Activated naive CD4-positive, alpha-beta T cell treated with anti-CD3 and anti-CD28 coated beads, Interleukin-2, amount 50 U/mL, for 24 hours (primary cell): ENCODE measurements around the gene SNCB.

Experiments used
- H3K27ac Mint-ChIP-seq: one replicate; pipeline ENCODE4 v1.8.0; 2021; ENCODE audit warnings: mild to moderate bottlenecking, mixed read lengths
- H3K27me3 Mint-ChIP-seq: one replicate; pipeline ENCODE4 v1.8.0; 2021; ENCODE audit warnings: mixed read lengths
- H3K36me3 Mint-ChIP-seq: one replicate; pipeline ENCODE4 v1.8.0; 2021; ENCODE audit warnings: mixed read lengths
- H3K4me1 Mint-ChIP-seq: one replicate; pipeline ENCODE4 v1.8.0; 2021; ENCODE audit warnings: mixed read lengths
- H3K4me3 Mint-ChIP-seq: one replicate; pipeline ENCODE4 v1.8.0; 2021; ENCODE audit warnings: mild to moderate bottlenecking, mixed read lengths
- H3K9me3 Mint-ChIP-seq: one replicate; pipeline ENCODE4 v1.8.0; 2021; ENCODE audit warnings: mixed read lengths

The SNCB gene

DNA sequence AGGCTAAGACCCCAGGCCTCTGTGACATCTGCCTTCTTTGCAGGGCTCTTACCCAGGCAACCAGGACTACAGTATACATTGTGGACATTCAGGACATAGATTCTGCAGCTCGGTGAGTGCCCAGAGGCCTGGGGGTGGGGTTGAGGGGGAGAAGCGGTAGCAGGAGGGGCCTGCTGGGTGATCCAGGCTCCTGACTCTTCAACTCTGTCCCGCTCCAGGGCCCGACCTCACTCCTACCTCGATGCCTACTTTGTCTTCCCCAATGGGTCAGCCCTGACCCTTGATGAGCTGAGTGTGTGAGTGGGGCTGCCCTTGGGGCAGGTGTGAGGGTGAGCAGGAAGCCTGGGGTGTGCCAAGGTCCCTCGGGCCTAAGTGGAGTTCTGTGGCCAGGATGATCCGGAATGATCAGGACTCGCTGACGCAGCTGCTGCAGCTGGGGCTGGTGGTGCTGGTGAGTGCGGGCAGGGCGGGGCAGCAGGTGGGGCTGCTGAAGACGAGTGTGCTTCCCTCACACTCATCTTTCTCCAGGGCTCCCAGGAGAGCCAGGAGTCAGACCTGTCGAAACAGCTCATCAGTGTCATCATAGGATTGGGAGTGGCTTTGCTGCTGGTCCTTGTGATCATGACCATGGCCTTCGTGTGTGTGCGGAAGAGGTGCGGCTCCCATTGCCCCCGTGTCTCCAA lies 40.2 kb downstream of the SNCB start:
- no peaks in the 10 kb centered on the region for H3K4me1 Mint-ChIP-seq
- no peaks in the 10 kb centered on the region for H3K9me3 Mint-ChIP-seq
- no peak overlapping the region for H3K4me3 Mint-ChIP-seq
- H3K36me3 Mint-ChIP-seq = peaks cover 4% of the 10 kb centered on the region
- no peak overlapping the region for H3K27ac Mint-ChIP-seq
- H3K27me3 Mint-ChIP-seq = no peaks in the 10 kb centered on the region

DNA sequence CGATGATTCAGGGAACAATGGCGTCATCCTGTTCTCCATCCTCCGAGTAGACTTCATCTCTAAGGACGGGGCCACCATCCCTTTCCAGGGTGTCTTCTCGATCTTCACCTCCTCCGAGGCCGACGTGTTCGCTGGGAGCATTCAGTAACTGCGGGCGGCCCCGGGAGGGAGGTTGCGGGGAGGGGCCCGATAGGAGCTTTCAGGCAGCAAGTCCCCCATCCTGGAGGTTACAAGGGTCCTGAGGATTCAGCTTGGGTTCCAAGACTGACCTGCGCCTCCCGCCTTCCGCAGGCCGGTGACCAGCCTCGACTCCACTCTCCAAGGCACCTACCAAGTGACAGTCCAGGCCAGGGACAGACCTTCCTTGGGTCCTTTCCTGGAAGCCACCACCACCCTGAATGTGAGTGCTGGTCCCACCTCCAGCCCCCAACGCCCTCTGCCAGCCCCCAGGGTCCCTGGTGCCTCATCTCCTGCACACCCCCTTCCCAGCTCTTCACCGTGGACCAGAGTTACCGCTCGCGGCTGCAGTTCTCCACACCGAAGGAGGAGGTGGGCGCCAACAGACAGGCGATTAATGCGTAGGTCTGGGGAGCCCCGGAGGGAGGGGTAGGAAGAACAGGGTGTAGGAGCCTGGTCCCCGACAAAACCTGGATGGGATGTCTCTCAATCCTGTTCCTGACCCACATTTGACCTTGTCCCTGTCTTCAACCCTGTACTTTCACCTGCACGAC lies 41.1 kb downstream of the SNCB start:
- no peaks in the 10 kb centered on the region for H3K9me3 Mint-ChIP-seq
- H3K27me3 Mint-ChIP-seq = no peaks in the 10 kb centered on the region
- H3K4me3 Mint-ChIP-seq = no peak overlapping the region
- H3K4me1 Mint-ChIP-seq = no peaks in the 10 kb centered on the region
- peaks cover 5% of the 10 kb centered on the region for H3K36me3 Mint-ChIP-seq
- no peak overlapping the region for H3K27ac Mint-ChIP-seq

DNA sequence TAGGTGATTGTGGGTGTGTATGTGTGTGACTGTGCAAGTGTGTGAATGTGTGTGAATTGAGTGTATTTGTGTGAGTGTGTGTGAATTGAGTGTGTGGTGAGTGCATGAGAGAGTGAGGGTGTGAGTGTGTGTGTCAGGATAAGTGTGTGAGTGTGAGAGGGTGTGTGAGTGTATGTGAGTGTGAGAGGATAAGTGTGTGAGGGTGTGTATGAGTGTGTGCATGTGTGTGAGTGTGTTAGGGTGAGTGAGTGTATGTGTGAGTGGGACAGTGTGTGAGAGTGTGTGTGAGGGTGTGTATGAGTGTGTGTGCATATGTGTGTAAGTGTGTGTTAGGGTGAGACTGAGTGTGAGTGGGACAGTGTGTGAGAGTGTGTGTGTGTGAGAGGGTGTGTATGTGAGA lies 42.0 kb downstream of the SNCB start:
- no peak overlapping the region for H3K27ac Mint-ChIP-seq
- peaks cover 1% of the 10 kb centered on the region for H3K27me3 Mint-ChIP-seq
- no peaks in the 10 kb centered on the region for H3K9me3 Mint-ChIP-seq
- H3K36me3 Mint-ChIP-seq = peaks cover 5% of the 10 kb centered on the region
- no peaks in the 10 kb centered on the region for H3K4me1 Mint-ChIP-seq
- no peak overlapping the region for H3K4me3 Mint-ChIP-seq

DNA sequence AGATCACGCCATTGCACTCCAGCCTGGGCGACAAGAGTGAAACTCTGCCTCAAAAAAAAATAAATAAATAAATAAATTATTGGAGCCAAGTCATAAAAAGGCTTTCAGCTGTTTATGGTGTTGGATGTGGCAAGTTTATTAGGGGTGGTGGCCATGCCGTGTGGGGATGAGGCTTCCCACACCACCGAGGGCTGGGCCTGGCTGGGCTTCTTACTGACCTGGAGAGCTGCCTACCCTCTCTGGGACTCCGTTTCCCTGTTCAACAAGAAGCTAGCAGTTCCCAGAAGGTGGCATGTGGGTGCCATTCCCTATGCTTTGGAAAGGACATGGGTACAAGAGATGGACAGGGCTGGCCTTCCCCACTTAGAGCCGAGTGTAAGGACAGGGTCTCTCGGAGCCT lies 42.9 kb downstream of the SNCB start:
- Mint-ChIP-seq H3K9me3 (no peaks in the 10 kb centered on the region), H3K36me3 (peaks cover 5% of the 10 kb centered on the region), H3K4me3 (no peak overlapping the region), H3K27ac (no peak overlapping the region), H3K4me1 (no peaks in the 10 kb centered on the region), H3K27me3 (peaks cover 1% of the 10 kb centered on the region)

DNA sequence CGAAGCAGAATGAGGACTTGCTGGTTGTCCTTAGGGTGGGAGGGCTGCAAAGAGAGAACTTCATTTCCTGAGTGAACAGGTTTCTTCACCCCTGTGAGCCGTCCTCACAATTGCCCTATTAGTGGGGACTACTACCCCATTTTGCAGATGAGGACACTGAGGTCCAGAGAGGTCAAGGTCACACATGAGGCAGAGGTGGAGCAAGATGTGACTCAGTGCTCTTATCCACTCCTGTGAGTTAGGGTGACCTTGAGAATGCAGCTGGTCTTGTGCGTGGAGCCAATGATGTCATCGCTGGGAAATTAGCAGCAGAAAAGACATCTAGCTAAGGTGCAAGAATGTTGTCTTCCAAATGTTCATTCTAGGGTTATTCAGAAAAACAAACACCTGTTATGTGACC lies 47.3 kb downstream of the SNCB start:
- peaks cover 1% of the 10 kb centered on the region for H3K27me3 Mint-ChIP-seq
- peaks cover 5% of the 10 kb centered on the region for H3K36me3 Mint-ChIP-seq
- H3K4me3 Mint-ChIP-seq = no peak overlapping the region
- no peaks in the 10 kb centered on the region for H3K4me1 Mint-ChIP-seq
- no peak overlapping the region for H3K27ac Mint-ChIP-seq
- no peaks in the 10 kb centered on the region for H3K9me3 Mint-ChIP-seq

DNA sequence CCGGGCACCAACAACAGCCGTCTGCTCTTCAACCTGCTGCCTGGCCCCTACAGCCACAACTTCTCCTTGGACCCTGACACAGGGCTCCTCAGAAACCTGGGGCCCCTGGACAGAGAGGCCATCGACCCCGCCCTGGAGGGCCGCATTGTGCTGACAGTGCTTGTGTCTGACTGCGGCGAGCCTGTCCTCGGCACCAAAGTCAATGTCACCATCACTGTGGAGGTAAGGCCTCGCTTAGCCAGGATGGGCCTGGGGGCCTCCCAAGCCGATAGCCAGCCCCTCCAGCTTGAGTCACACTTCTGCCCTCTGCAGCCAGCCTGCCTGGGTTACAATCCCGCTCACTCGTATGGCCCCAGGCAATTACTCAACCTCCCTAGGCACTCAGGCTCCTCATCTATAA lies 49.0 kb downstream of the SNCB start:
- H3K27ac Mint-ChIP-seq = no peak overlapping the region
- no peaks in the 10 kb centered on the region for H3K4me1 Mint-ChIP-seq
- H3K9me3 Mint-ChIP-seq = no peaks in the 10 kb centered on the region
- peaks cover 5% of the 10 kb centered on the region for H3K36me3 Mint-ChIP-seq
- peaks cover 1% of the 10 kb centered on the region for H3K27me3 Mint-ChIP-seq
- H3K4me3 Mint-ChIP-seq = no peak overlapping the region

DNA sequence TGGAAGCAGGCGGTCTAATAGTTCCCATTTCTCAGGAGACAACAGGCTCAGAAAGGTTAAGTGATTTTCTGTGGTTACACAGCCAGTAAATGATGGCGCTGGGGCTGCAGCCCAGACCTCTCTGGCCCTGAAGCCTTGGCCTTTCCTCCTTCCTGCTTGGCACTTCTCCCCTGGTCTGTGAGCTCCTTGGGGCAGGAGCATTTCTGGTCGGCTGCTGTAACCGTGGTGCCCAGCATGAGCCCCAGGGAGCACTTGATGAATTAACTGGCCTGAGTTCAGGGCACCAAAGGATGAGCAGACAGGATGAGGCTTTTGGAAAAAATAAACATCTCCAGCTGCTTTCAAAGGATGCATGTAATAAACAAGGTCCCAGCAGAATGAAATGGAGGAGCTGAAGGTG lies 51.0 kb downstream of the SNCB start:
- H3K4me3 Mint-ChIP-seq = no peak overlapping the region
- no peaks in the 10 kb centered on the region for H3K9me3 Mint-ChIP-seq
- no peak overlapping the region for H3K27ac Mint-ChIP-seq
- H3K27me3 Mint-ChIP-seq = peaks cover 1% of the 10 kb centered on the region
- no peaks in the 10 kb centered on the region for H3K36me3 Mint-ChIP-seq
- no peaks in the 10 kb centered on the region for H3K4me1 Mint-ChIP-seq

DNA sequence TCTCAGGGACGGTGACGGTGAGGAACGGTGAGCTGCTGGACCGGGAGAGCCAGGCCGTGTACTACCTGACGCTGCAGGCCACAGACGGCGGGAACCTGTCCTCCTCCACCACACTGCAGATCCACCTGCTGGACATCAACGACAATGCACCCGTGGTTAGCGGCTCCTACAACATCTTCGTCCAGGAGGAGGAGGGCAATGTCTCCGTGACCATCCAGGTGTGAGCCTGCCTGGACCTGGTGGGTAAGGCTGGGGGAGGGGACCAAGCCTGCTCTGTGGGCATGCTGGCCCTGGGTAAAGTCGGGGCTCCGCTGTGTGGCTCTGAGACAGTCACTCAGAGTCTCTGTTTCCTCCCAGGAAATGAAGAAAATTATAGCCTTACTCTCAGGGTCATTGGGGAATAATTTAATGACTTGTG lies 51.9 kb downstream of the SNCB start:
- no peaks in the 10 kb centered on the region for H3K9me3 Mint-ChIP-seq
- no peaks in the 10 kb centered on the region for H3K4me1 Mint-ChIP-seq
- no peak overlapping the region for H3K4me3 Mint-ChIP-seq
- no peak overlapping the region for H3K27ac Mint-ChIP-seq
- H3K36me3 Mint-ChIP-seq = no peaks in the 10 kb centered on the region
- no peaks in the 10 kb centered on the region for H3K27me3 Mint-ChIP-seq

DNA sequence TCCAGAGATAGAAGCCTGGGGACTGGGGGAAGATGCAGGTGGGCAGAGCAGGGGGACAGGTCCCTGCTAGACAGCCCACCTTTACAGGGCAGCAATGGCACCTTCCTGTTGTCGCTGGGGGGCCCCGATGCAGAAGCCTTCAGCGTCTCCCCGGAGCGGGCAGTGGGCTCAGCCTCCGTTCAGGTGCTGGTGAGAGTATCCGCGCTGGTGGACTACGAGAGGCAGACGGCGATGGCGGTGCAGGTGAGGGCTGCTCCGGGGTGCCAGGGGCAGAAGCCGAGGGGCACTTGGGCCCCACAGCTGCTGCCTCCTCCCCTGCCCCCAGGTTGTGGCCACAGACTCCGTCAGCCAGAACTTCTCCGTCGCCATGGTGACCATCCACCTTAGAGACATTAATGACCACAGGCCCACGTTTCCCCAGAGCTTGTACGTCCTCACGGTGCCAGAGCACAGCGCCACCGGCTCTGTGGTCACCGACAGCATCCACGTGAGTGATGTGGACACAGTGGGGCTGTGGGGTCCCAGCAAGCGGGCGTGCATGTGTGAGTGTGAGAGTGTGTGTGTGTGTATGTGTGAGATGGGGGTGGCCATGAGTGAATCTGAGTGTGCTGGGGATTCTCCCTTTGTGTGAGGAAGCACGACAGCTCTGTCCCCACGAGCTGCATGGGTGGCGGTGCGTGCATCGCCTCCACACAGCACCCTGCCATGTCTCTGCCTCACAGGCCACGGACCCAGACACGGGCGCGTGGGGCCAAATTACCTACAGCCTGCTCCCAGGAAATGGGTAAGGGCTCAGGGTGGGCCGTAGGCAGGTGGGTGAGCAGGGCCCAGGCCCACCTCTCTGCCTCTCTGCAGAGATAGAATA lies 52.8 kb downstream of the SNCB start:
- Mint-ChIP-seq H3K27me3 (no peaks in the 10 kb centered on the region), H3K36me3 (no peaks in the 10 kb centered on the region), H3K9me3 (no peaks in the 10 kb centered on the region), H3K4me1 (no peaks in the 10 kb centered on the region), H3K4me3 (no peak overlapping the region), H3K27ac (no peak overlapping the region)

DNA sequence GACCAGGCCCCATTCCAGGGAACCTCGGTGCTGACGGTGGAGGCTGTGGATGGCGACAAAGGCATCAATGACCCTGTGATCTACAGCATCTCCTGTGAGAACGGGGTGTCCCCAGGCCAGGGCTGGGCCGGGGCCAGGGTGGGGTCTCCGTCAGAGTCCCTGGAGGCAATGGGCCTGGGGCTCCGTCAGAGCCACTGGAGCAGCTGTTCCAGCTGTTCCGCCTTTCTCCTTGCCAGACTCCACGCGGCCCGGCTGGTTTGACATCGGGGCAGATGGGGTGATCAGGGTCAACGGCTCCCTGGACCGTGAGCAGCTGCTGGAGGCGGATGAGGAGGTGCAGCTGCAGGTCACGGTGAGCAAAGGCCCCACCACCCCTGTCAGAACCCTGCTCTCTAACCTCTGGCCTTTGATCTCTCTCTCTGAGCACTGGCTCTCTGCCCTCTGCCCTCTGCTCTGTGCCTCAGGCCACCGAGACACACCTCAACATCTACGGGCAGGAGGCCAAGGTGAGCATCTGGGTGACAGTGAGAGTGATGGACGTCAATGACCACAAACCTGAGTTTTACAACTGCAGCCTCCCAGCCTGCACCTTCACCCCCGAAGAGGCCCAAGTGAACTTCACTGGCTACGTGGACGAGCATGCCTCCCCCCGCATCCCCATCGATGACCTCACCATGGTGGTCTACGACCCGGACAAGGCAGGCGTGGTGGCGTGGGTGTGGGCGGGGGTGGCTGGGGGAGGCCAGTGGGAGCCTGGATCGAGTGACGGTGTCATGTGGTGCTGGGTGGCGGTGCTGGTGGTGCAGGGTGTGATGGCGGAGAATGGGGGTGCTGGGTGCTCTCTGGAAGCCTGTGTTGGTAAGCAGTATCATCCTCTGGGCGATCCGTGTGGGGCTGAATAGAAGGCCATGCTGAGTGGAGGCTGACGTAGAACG lies 54.6 kb downstream of the SNCB start:
- H3K4me3 Mint-ChIP-seq = no peak overlapping the region
- no peaks in the 10 kb centered on the region for H3K4me1 Mint-ChIP-seq
- H3K27me3 Mint-ChIP-seq = peaks cover 1% of the 10 kb centered on the region
- no peaks in the 10 kb centered on the region for H3K9me3 Mint-ChIP-seq
- no peaks in the 10 kb centered on the region for H3K36me3 Mint-ChIP-seq
- no peak overlapping the region for H3K27ac Mint-ChIP-seq

DNA sequence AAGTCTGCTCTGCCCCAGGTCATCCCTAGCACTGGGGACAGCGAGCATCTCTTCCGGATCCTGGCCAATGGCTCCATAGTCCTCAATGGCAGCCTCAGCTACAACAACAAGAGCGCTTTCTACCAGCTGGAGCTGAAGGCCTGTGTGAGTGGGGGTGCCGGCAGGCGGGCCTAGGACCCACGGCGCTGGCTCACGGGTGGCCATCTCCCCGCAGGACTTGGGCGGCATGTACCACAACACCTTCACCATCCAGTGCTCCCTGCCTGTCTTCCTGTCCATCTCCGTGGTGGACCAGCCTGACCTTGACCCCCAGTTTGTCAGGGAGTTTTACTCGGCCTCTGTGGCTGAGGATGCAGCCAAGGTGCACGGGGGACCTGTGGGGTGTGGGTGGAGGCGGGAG lies 55.3 kb downstream of the SNCB start:
- H3K4me1 Mint-ChIP-seq = no peaks in the 10 kb centered on the region
- no peaks in the 10 kb centered on the region for H3K9me3 Mint-ChIP-seq
- H3K27ac Mint-ChIP-seq = no peak overlapping the region
- H3K36me3 Mint-ChIP-seq = no peaks in the 10 kb centered on the region
- no peak overlapping the region for H3K4me3 Mint-ChIP-seq
- peaks cover 1% of the 10 kb centered on the region for H3K27me3 Mint-ChIP-seq

DNA sequence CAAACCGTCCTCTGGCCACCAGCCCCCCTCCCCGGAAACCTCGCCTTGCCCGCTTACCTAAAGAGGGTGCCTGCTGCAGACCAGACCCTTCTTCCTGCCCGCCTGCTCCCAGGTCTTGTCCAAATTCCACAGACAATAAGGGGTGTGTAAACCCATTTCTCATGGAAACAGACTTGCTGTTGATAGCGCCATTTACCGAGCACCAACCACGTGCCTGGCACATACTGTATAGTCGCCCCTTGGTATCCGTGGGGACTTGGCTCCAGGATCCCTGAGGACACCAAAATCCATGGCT lies 56.1 kb downstream of the SNCB start:
- Mint-ChIP-seq H3K4me1 (no peaks in the 10 kb centered on the region), H3K27ac (peak overlapping the region; percentile 8), H3K9me3 (no peaks in the 10 kb centered on the region), H3K27me3 (peaks cover 1% of the 10 kb centered on the region), H3K36me3 (no peaks in the 10 kb centered on the region), H3K4me3 (no peak overlapping the region)

DNA sequence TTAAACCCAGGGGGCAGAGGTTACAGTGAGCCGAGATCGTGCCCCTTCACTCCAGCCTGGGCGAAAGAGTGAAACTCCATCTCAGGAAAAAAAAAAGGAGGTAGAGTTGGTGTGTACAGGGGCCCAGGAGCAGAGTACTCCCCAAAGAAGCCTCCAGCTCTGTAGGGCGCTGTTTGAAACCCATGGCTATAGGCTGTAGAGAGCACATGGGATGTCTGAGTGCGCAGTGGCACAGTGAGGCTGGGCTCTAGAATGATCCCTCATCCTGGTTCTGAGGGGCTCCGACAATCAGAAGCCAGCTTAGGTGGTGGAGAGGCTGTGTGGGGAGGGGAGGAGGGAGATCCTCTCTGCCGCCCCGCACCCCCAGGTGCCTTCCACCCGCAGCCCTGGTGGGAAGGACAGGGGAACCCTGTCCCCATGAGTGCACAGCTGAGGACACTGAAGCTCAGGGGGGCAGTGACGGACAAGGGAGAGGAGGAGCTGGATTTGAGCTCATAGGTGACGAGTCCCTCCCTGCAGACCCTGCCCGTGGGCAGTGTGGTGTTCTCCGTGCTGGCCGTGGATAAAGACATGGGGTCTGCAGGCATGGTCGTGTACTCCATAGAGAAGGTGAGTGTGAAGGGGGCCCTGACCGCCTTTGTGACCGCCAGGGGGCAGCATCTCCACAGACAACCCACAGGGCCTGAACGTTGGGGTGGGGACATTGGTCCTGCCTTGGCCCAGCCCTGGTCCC lies 56.6 kb downstream of the SNCB start:
- H3K27ac Mint-ChIP-seq = peak overlapping the region; percentile 8
- H3K4me1 Mint-ChIP-seq = no peaks in the 10 kb centered on the region
- peaks cover 1% of the 10 kb centered on the region for H3K27me3 Mint-ChIP-seq

More for the DNA sequence above, 56.6 kb downstream of the SNCB start:
- H3K9me3 Mint-ChIP-seq = no peaks in the 10 kb centered on the region
- H3K36me3 Mint-ChIP-seq = no peaks in the 10 kb centered on the region
- no peak overlapping the region for H3K4me3 Mint-ChIP-seq
